K562 (cell line): ENCODE data around the gene SOX15. TPM values are rescaled to one million over a fixed set of nuclear protein-coding genes. Genes with fewer than 3 reads are reported as not detected.

Experiments
- CBFA2T2 ChIP-seq: fragments of 450-650 bp; conservative IDR thresholded peaks from 2 replicates; pipeline ENCODE4 v1.6.1; 2017; ENCODE audit warnings: mild to moderate bottlenecking
- CEBPZ ChIP-seq: fragments of 150-350 bp; IDR thresholded peaks from 2 replicates; pipeline ENCODE4 v1.6.1; 2014; ENCODE audit warnings: low read depth, mild to moderate bottlenecking, low read length, borderline replicate concordance
- CREM ChIP-seq: IDR thresholded peaks from 2 replicates; pipeline ENCODE4 v1.6.1; 2014; ENCODE audit warnings: antibody characterized with exemption, low read depth
- CTCFL ChIP-seq: IDR thresholded peaks from 2 replicates; pipeline ENCODE4 v1.6.1; 2011; ENCODE audit warnings: borderline replicate concordance, low read depth, mild to moderate bottlenecking, moderate library complexity, low read length; ENCODE audit not compliant: insufficient read depth, poor library complexity, severe bottlenecking
- FOXK2 ChIP-seq, 2 experiments: fragments of 450-650 bp; IDR thresholded peaks in 1 of 2; conservative IDR thresholded peaks in 1 of 2; 2 replicates each; pipeline ENCODE4 v1.6.1; 2016; ENCODE audit warnings: low read depth in 2 of 2, mild to moderate bottlenecking in 1 of 2
- MEF2D ChIP-seq: conservative IDR thresholded peaks from 2 replicates; pipeline ENCODE4 v1.6.1; 2016; ENCODE audit warnings: low read depth, missing genetic modification characterization, missing compliant biosample characterization
- MNT ChIP-seq, 2 experiments: fragments of 450-650 bp; conservative IDR thresholded peaks; 2 replicates each; pipeline ENCODE4 v1.6.1; 2017; ENCODE audit warnings: mild to moderate bottlenecking in 2 of 2, moderate library complexity in 2 of 2
- PYGO2 ChIP-seq: fragments of 450-650 bp; IDR thresholded peaks from 2 replicates; pipeline ENCODE4 v1.6.1; 2016; ENCODE audit warnings: mild to moderate bottlenecking, missing genetic modification characterization, moderate library complexity, missing compliant biosample characterization
- SP1 ChIP-seq: sonication (generic); formaldehyde crosslinking; IDR thresholded peaks from 2 replicates; pipeline ENCODE4 v1.8.1; 2022; ENCODE audit warnings: mild to moderate bottlenecking, missing genetic modification reagents
- TEAD2 ChIP-seq: fragments of 450-650 bp; IDR thresholded peaks from 2 replicates; pipeline ENCODE4 v1.6.1; 2016; ENCODE audit warnings: missing genetic modification characterization, control low read depth, missing compliant biosample characterization
- XRCC5 ChIP-seq: fragments of 200-400 bp; formaldehyde crosslinking; IDR thresholded peaks from 2 replicates; pipeline ENCODE4 v1.6.1; 2017; ENCODE audit warnings: low read depth, mild to moderate bottlenecking, low read length
- polyA plus RNA-seq, 8 experiments: library from polyadenylated mRNA; depleted of rRNA in 4 of 8; stranded (reverse) in 5 of 8; unstranded in 3 of 8; fragments of >200 nt; fragmentation: Nextera tagmentation in 2 of 8; fragmentation: Illumina TruSeq in 1 of 8; extraction: Ambion mirVana in 2 of 8; extraction: Trizol in 1 of 8; gene quantifications; 2 replicates each; pipeline versions ENCODE4 v1.2.1 to v1.2.3, GENCODE V29; 2011 to 2014; ENCODE audit warnings: inconsistent platforms in 1 of 8, missing spikeins in 1 of 8
- total RNA-seq, 7 experiments: library from RNA; depleted of rRNA in 6 of 7; stranded (reverse); fragments of >200 nt in 6 of 7; fragmentation: Illumina TruSeq in 2 of 7; extraction: Trizol in 2 of 7; gene quantifications; 2 replicates each; pipeline versions ENCODE4 v1.2.1 to v1.2.3, GENCODE V29; 2011 to 2021; ENCODE audit warnings: low replicate concordance in 1 of 7
- TF ChIP-seq, protein P1 (sequence below): sonication (generic); formaldehyde crosslinking; IDR thresholded peaks from 2 replicates; pipeline ENCODE4 v1.8.0; 2023; ENCODE audit warnings: mild to moderate bottlenecking, missing genetic modification reagents
- TF ChIP-seq, protein P2 (sequence below), 3 experiments: fragments of 200-800 bp in 1 of 3; sonication (Bioruptor generic) in 1 of 3; sonication (generic) in 1 of 3; formaldehyde crosslinking in 1 of 3; IDR thresholded peaks; 2 replicates each; pipeline versions ENCODE4 v1.6.1 to v1.8.0; 2016 to 2022; ENCODE audit warnings: mild to moderate bottlenecking in 2 of 3, missing compliant biosample characterization in 2 of 3, missing genetic modification characterization in 2 of 3, missing genetic modification reagents in 1 of 3

SOX15 gene
- total and polyA plus RNA-seq, 9 of the 15 experiments (the other 6 are each of a cell fraction or from before 2014, with no cell fraction given) = 0.07 to 0.33 (median 0.19) TPM; not detected in 5

GRCh38 chr17:7614425-7615264 is 24.8 kb upstream of the SOX15 start, which contains the start of gene FXR2 (continued):
- TF ChIP-seq, protein P1, sequence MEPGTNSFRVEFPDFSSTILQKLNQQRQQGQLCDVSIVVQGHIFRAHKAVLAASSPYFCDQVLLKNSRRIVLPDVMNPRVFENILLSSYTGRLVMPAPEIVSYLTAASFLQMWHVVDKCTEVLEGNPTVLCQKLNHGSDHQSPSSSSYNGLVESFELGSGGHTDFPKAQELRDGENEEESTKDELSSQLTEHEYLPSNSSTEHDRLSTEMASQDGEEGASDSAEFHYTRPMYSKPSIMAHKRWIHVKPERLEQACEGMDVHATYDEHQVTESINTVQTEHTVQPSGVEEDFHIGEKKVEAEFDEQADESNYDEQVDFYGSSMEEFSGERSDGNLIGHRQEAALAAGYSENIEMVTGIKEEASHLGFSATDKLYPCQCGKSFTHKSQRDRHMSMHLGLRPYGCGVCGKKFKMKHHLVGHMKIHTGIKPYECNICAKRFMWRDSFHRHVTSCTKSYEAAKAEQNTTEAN (CRISPR knock-in tag) = no peak
- TF ChIP-seq TEAD2 (tag) = no peak
- peak; percentile 58; the same call in 1 of the 2 replicates for TF ChIP-seq CREM
- TF ChIP-seq CTCFL = peak; percentile 80
- TF ChIP-seq XRCC5 = peak; percentile 54; the same call in 1 of the 2 replicates
- TF ChIP-seq PYGO2 (tag) = no peak
- TF ChIP-seq, protein P2, sequence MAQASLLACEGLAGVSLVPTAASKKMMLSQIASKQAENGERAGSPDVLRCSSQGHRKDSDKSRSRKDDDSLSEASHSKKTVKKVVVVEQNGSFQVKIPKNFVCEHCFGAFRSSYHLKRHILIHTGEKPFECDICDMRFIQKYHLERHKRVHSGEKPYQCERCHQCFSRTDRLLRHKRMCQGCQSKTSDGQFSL (CRISPR knock-in tag; IDR thresholded peaks at IDR 0.05) = peak; percentile 80
- TF ChIP-seq, protein P2 (tag; IDR thresholded peaks at IDR 0.05) = peak in 1 of 2 experiments; percentile 59; a peak in 1 of 4 replicates
- no peak; the same call in 1 of the 2 replicates for TF ChIP-seq SP1
- no peak for TF ChIP-seq MEF2D (tag)
- no peak for TF ChIP-seq CEBPZ
- peak in 1 of 2 experiments; percentile 54; a peak in 2 of 4 replicates for TF ChIP-seq MNT (conservative IDR thresholded peaks at IDR 0.05)
- no peak for TF ChIP-seq CBFA2T2
- TF ChIP-seq FOXK2 (conservative IDR thresholded peaks at IDR 0.05 in 1 of 2, IDR thresholded peaks at IDR 0.05 in 1 of 2; ENCODE audit: low read depth in 2 of 2) = peak; percentile 49 to 52; a peak in 2 of 4 replicates
